NCI-H82 treated with DMSO at 0.1 percent for 48 hours (cell line): ENCODE results near the gene AKAP6.
"Not testable (repeated sequence)": the region's sequence is repeated elsewhere in the genome, so short reads cannot be mapped to it uniquely, and the experiment has no call there.

Source experiments
- DNase-seq: peaks from one replicate; lab custom pipeline; 2025; ENCODE audit not compliant: unreplicated experiment; lab: John Stamatoyannopoulos, UW

The AKAP6 gene

DNA sequence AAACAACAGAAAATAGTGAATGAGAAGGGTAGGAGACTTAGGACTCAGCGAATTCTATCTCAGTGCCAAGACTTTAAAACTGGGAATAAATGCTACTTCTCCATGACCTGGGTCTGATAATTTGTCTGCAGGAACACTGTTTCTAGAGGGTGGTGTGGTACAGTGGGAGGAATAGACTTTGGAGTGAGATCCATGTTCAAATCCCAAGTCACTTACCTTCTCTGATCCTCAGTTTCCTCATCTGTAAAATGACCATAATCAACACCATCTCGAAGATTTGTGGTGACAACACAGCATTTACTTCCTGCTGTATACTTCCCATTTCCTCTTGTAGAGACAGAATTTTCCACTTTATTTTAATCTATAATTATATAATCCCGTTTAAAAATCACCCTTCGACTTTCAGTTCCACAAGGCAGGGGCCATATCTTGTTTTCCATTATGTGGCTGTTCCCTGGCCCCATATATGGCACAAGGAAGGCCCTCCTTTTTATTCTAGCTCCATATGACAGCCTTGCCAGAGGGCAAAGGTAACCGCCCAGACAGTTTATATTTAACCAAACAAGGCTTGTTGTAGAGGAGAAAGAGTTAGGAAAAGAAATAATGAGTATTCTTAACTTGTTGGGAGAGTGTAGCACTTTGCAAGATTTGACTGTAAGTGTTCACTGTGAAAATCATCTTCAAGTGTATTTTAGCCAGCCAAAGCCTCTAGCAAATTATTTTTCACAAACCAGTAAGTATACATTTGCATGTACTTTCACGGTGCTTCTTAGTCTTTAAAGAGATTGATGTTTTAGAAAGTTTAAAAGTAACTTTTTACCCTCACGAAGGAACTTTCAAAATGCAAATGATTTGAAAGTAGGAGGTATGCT, 243.1 kb downstream of the AKAP6 start:
- no peak for DNase-seq

DNA sequence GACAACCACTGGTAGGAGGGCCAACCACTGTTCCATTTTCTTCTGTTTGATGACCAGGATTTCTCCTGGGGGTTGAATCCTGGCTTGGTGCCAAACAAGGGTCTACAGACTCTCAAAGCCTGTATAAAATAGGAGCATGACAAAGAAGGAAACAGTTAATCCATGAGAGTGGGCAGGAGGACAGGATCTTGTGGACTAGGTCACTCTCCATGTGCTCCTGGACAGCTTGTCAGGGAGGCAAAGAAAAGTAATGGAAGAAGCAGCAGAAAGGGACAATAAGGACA, 243.7 kb downstream of the AKAP6 start:
- DNase-seq, result no peak

DNA sequence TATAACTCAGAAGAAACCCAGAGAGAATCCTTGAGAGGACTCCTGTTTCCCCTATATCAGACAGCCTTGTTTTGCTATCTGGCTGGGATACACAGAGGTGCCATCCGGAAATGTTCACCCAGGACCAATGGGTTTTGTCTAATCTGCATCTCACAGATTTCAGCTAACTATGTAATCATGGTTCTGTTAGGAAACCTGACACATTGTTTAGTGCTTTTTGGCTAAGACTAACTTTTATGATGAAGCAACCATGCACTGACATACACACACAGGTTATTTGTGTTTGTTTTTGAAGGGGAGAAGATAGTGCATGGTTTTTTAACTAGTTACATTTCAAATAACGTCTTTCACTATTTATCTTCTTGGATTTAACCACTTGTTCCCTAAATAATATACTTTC, 245.2 kb downstream of the AKAP6 start:
- no peak for DNase-seq

DNA sequence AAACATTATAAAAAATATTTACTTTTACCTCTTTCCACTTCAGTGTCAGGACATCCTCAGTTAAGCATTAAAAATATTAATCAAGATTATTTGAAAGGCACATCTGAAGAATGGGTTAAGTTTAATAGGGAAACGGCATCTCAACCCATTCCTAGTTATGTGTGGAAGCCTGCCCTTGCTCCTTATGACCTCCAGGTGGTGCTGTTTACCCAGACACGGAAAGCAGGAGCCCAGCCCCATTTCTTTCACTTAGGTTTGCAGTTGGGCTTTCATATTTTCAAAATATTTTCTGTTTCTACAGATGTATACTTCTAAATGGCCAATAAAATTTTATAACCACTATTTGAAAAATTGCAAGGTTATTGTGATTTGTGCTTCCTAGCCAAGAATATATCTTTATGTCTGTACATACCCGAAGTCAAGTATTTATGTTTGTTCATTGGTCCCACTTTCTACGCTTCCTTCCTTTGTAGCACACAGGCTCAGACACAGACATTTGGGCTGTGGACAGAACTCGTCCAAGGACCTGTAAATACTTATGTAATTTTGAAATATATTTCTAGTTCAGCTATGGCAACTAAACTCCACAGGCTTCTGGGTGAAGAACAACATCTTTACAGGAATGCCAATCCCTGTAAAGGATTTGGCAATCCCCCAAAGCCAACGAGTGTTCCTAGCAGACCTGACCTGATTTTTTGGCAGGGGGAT, 247.1 kb downstream of the AKAP6 start:
- DNase-seq, result peak; percentile 2

DNA sequence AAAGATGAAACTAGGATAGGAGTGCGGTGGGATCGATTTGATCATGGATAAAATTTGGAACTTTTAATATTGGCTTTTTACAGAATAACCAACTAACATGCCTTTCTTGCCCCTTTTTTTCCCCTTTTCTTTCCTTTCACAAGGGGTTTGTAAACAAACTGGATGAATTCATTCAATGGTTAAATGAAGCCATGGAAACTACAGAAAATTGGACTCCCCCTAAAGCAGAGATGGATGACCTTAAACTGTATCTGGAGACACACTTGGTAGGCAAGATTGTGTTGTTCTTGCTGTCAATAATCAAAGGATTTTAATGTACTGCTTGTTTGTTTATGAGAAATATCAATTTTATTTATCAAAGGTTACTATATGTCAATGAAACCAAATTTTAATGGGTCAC, 247.9 kb downstream of the AKAP6 start:
- no peak for DNase-seq

DNA sequence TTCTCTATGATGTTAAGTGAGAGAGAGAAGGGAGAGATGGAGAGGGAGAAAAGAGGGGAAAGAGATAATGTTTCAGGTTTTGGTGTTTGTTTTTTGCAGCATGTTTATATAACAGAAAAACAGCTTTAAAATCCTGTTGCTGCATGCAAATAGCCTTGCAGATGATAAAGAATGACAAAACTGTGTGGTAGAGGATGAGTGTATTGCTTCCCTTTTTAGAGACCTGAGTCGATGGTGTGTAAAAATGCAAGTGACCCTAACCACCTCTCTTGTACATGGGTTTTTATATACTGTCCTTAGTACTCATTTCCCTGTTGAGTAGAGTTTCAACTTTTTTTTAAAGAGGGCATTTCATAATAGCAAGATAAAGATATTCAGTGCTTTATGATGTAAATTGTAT, 249.1 kb downstream of the AKAP6 start:
- DNase-seq, result no peak

DNA sequence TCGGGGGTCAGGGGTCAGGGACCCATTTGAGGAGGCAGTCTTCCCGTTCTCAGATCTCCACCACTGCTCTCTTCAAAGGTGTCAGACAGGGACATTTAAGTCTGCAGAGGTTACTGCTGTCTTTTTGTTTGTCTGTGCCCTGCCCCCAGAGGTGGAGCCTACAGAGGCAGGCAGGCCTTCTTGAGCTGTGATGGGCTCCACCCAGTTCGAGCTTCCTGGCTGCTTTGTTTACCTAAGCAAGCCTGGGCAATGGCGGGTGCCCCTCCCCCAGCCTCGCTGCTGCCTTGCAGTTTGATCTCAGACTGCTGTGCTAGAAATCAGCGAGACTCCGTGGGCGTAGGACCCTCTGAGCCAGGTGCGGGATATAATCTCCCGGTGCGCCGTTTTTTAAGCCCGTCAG, 254.3 kb downstream of the AKAP6 start:
- not testable (repeated sequence) for DNase-seq

DNA sequence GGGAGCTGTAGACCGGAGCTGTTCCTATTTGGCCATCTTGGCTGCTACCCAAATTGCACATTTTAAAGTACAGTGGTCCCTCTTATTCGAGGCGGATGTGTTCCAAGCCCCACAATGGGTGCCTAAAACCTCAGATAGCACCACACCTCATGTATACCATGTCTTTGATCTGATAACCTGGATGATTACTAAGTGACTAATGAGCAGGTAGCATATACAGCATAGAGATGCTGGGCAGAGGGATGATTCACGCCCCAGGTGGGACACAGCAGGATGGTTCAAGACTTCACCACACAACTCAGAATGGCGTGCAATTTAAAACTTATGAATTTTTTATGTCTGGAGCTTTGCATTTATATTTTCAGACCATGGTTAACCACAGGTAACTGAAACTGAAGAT, 255.0 kb downstream of the AKAP6 start:
- DNase-seq, result no peak

DNA sequence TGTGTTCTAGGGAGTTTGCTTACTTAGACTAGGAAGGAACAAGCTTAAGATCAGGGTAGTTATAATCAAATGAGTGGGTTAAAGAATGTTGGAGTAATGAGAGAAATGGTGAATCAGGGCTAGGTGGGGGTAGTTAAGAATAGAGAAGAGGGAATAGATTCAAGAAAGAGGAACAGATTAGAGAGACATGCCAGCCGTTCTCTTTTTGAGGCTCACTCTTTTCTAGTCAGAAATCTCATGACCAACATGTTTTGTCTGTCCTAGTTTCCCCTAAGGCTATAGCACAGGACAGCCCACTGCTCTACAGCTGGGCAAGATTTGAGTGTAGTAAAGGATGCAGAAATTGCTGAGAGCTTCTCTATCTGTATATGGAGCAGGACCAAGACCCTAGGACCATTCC, 258.4 kb downstream of the AKAP6 start:
- DNase-seq, result no peak

DNA sequence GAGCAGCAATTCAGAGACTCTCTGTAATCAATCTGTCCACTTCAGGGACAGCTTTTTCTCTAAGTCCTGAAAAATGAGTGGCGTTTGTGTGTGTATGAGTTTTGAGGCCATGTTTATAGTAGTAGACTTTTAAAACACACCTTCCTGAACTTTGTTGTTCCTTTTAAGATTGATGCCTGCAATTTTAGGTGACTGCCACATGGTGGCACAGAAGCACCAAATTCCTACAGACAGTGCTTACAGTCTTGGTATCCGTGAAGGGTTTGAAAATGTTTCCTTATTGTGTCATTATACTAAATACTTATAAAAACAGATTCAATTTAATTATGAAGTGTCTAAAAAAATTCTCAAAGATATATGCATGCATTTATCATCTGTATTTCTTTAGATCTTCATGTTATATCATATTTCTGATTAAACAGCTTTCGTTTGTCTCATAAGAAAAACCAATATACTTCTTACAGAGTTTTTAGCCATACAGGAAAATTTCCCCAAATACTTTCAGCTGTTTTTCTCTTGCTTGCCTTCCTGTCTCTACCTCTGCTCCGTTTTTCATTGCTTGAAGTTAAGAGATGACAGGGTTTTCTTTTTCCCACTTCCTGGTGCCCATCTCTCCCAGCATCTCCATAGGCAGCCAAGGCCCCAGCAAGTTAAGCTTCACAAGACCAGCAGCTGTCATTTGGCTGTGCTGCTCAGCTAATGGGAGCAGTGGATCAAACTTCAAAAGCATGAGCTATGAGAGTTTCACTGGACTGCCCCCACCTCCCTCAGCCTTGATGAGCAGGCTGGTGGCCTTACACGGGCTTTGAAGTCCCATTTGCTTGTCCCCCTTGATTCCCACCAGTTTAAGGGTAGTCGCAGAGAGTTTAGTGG, 259.6 kb downstream of the AKAP6 start:
- DNase-seq, result no peak

DNA sequence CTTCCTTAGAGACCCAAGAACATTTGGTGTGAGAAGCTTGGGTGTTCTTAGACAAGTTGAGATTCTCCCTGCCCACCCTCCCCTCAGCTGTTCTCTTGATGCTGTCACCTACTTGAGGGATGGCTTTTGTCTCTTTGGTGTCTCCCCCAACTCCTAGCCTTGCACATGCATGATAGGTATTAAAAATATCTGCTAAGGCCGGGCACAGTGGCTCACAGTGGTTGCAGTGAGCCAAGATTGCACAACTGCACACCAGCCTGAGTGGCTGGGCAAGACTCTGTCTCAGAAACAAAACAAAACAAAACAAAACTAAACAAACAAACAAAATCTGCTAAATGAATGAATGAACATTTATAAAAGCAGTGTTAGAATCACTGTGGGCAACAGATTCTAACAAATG, 261.1 kb downstream of the AKAP6 start:
- no peak for DNase-seq

DNA sequence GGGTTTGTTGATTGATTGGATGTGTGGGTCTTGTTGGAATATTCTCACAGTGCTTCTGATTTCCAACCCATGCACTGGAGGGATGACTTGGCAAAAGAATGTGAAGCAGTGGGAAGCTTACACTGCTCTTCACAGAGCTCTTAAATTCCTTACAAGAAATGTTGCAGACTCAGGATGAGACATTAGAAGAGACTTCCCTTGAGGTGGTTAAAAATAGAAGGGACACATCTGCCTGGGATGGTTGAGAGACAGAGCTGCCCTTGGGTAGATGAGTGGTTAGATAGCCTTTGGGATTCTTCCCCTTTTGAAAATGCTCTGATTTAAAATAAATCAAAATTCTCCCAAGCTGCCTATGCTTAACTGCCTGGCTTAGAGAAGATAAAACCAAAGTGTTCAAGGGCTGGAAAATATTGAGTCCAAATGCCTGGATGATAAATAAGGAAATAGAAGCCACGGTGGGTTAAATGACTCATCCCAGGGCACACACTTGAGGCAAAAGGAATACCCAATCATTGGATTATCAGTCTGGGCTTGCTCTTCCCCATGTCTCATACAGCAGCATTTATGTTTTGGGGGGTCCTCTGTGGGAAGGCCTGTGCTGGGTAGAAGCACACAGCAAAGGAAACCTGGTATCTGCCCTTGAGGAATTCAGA, 264.3 kb downstream of the AKAP6 start:
- no peak for DNase-seq

DNA sequence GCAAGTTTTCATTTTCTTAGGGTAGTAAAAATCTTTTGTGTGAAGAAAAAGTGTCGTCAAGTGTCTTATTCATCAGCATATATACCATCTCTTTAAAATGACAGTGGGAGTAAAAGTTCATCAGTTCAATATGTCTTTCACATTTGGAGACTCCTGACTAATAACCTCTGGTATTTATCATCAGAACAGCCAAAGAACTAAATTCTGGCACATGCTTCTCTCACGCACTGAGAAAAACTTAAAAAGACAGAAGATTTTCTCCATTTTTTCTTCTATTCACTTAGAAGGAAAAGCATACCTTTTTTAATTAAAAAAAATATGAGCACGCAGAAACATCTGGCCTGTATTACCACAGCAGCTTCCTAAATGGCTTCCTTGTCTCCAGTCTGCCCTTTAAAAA, 265.7 kb downstream of the AKAP6 start:
- DNase-seq, result no peak

DNA sequence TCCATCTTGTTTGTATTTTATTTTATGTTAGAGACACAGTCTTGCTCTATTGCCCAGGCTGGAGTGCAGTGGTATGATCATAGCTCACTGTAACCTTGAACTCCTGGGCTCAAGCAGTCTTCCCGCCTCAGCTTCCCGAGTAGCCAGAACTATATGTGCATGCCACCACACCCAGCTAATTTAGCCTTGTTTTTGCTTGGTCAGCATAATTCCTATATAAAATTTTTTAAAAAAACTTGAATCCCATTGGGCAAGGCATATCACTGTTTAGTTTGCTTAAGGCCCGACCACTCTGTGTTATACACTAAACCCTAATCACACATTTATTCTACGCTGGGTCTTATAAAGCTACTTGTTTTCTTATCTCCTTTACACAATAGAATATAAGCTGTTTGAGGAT, 266.4 kb downstream of the AKAP6 start:
- DNase-seq, result no peak

DNA sequence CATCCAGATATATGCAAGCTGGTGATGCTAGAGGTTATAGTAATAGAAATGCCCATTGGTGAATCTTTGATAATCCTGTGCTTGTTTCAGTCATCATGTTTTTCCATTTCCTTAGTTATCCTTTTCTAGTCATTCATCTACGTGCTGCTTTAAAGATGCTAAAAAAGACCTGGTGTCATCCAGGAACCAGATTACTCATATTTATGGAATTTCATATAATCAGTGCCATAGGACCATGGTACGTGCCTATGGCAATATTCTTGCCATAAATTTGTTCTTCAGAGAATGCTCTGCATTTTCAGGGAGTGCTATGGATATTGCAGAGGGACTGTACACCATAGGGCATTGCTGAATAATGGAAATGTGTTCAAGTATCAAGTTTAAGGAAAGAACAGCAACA, 267.3 kb downstream of the AKAP6 start:
- no peak for DNase-seq

DNA sequence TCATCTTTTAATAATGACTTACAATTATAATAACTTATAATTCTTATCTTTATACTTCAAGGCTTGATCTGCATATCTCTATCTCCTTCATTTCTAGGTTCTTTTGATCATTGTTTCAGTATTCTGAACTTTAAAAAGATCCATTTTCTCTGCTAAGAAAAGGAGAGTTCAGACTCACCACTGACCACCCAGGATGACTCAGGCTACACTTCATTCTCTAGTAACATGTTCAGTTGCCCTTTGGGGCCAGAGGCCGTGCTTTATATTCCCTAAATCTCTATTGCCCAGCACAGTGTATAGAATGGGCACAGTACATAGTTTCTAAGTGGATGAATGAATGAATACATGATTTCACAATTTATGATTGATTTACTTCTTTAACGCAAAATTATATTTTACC, 268.7 kb downstream of the AKAP6 start:
- no peak for DNase-seq

DNA sequence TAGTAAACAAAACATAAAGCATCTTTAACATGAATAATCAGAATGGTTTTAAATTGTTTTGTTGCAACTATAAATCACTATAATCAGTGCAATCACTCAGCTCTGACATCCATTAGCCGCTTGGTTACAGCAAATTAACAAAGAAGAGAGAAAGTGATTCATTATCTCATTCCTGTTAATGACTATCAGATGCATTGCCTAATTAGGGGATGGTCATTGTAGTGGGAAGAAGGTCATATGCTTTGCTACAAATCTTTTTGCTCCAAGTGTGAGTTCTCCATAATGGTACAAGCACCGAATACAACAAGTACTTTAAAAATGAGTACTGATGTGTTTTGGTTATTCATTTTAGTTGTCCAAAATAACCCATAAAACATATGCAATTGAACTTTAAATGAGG, 272.0 kb downstream of the AKAP6 start:
- no peak for DNase-seq

DNA sequence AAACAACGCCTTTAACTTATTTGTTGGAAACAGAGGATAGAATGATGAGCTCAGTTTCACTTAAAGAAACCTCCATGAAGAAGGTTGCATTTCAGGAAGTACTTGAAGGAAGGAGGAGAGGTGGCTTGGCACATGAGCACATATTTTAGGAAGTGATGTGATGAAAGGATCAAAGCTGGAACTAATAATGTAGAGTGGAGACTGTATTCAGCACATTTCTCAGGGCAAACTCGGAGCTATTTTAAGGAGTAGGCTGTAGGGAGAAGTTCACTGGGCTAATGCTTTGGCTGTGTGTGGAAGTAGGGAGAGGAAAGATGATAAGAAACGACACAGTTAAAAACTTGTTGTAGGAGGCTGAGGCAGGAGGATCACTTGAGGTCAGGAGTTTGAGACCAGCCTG, 272.8 kb downstream of the AKAP6 start:
- no peak for DNase-seq

DNA sequence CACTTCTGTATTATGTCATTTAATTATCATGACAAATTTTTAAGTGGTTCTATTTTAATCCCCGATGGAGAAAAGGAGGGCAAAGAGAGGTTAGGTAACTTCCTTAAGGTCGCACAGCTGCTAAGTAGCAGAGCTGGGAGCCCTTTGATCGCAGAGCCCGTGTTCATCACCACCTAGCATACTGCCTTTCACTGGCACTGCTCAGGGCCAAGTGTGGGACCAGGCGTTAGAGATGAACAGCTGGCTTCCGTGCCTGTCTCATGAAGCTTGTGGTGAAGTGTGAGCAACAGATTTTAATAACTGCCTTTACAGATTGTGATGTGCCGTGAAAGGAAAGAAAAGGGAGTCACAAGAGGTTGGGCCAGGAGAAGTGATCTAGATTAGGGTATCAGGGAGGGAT, 273.6 kb downstream of the AKAP6 start:
- DNase-seq, result no peak

DNA sequence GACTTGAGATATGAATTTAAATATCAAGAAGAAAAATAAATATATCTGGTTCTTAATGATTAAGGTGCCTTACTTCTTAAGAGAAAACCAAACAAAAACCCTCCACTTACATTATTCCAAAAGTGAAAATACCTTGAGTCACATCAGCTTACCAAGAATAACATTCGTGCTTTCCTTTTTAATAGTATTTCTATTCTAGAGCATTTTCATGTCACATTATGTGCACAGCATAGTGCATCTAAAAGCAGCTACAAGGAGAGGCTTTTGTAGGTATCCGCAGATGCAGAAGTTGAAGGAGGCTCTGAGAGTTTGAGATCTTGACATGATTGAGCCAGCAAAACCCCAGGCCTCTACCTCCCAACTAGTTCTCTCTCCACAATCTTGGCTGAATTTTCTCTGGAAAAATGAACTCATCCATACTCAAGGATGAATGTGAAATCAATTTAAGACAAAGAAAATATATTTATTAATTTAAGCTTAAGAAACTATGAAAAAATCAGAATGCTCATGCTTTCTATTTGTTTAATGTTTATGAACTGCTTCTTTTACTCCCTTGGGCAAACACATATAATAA, 275.0 kb downstream of the AKAP6 start:
- DNase-seq, result no peak

DNA sequence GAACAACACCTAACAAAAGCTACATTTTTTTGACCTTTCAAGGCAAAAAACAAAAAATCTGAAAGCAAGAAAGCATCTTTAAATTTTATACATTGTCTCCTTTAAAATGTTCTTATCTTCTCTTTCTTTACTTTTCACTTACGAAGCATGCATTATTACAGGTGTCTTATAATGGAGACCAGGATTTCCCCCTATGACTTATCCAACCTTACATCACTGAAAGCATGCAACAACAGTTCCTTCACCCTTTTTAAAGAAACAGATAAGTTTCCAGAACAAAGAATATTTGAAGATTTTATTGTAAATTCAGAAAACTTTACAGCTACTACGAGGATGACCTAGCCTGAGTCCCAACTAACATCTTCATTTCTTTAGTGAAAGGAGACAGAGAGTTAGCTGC, 277.2 kb downstream of the AKAP6 start:
- DNase-seq, result no peak
